K562 (cell line): ENCODE measurements around the gene OR13C5. TPM values are rescaled to one million over a fixed set of nuclear protein-coding genes. Genes with fewer than 3 reads are reported as not detected.

ENCODE experiments used
- KLF16 ChIP-seq: IDR thresholded peaks from 2 replicates; pipeline ENCODE4 v1.6.1; 2016; ENCODE audit warnings: antibody characterized with exemption
- MXI1 ChIP-seq: IDR thresholded peaks from 2 replicates; pipeline ENCODE4 v1.6.1; 2011; ENCODE audit warnings: low read depth, mild to moderate bottlenecking, improper control_type of control experiment, low read length
- RAD21 ChIP-seq, 2 experiments: fragments of 250-450 bp in 1 of 2; fragments of 450-650 bp in 1 of 2; sonication (Bioruptor Pico) in 1 of 2; formaldehyde crosslinking in 1 of 2; IDR thresholded peaks in 1 of 2; conservative IDR thresholded peaks in 1 of 2; 2 replicates each; pipeline versions ENCODE4 v1.4.0 to v1.8.0; 2020 to 2022; ENCODE audit warnings: mild to moderate bottlenecking in 2 of 2, moderate library complexity in 1 of 2
- U2AF1 ChIP-seq: fragments of 200-400 bp; formaldehyde crosslinking; optimal IDR thresholded peaks from 2 replicates; pipeline ENCODE3; 2017; ENCODE audit warnings: mild to moderate bottlenecking, low read depth, low read length, moderate library complexity
- VEZF1 ChIP-seq: fragments of 200-800 bp; sonication (Bioruptor generic); IDR thresholded peaks from 2 replicates; pipeline ENCODE4 v1.6.1; 2017; ENCODE audit warnings: missing genetic modification characterization, missing compliant biosample characterization
- ZC3H4 ChIP-seq: sonication (generic); formaldehyde crosslinking; IDR thresholded peaks from 2 replicates; pipeline ENCODE4 v1.9.0; 2021; ENCODE audit warnings: missing genetic modification reagents, borderline replicate concordance
- ZNF24 ChIP-seq: fragments of 450-650 bp; IDR thresholded peaks from 2 replicates; pipeline ENCODE4 v1.6.1; 2016
- ZNF407 ChIP-seq: fragments of 450-650 bp; IDR thresholded peaks from 2 replicates; pipeline ENCODE4 v1.6.1; 2016; ENCODE audit warnings: low read depth
- polyA plus RNA-seq, 8 experiments: library from polyadenylated mRNA; depleted of rRNA in 4 of 8; stranded (reverse) in 5 of 8; unstranded in 3 of 8; fragments of >200 nt; fragmentation: Nextera tagmentation in 2 of 8; fragmentation: Illumina TruSeq in 1 of 8; extraction: Ambion mirVana in 2 of 8; extraction: Trizol in 1 of 8; gene quantifications; 2 replicates each; pipeline versions ENCODE4 v1.2.1 to v1.2.3, GENCODE V29; 2011 to 2014; ENCODE audit warnings: inconsistent platforms in 1 of 8, missing spikeins in 1 of 8
- total RNA-seq, 7 experiments: library from RNA; depleted of rRNA in 6 of 7; stranded (reverse); fragments of >200 nt in 6 of 7; fragmentation: Illumina TruSeq in 2 of 7; extraction: Trizol in 2 of 7; gene quantifications; 2 replicates each; pipeline versions ENCODE4 v1.2.1 to v1.2.3, GENCODE V29; 2011 to 2021; ENCODE audit warnings: low replicate concordance in 1 of 7

OR13C5 gene
- total and polyA plus RNA-seq, 9 of the 15 experiments (the other 6 are each of a cell fraction or from before 2014, with no cell fraction given), result not detected

GRCh38 chr9:104618104-104618503 is 18.9 kb upstream of the OR13C5 start, which contains the start of gene OR13C9 (continued):
- no peak for TF ChIP-seq ZNF407
- no peak for TF ChIP-seq VEZF1
- TF ChIP-seq KLF16, result no peak
- TF ChIP-seq ZNF24, result no peak
- no peak for TF ChIP-seq ZC3H4 (CRISPR knock-in tag)
- TF ChIP-seq RAD21 (CRISPR knock-in tag; conservative IDR thresholded peaks at IDR 0.05 in 1 of 2, IDR thresholded peaks at IDR 0.05 in 1 of 2), result no peak
- TF ChIP-seq MXI1, result no peak
- TF ChIP-seq U2AF1, result no peak
